HG02970 (cell line): Measurements from ENCODE around the gene MDH1B.

Experiments
- ATAC-seq: cut with Tn5 transposase; IDR thresholded peaks from one replicate; pipeline ENCODE4 v1.9.1; 2021; ENCODE audit warnings: mild to moderate bottlenecking, moderate library complexity, moderate number of reproducible peaks; ENCODE audit not compliant: unreplicated experiment, low FRiP score

MDH1B gene

GRCh38 chr2:206698811-206699210, 66.3 kb downstream of the MDH1B start:
- no peak for ATAC-seq

DNA sequence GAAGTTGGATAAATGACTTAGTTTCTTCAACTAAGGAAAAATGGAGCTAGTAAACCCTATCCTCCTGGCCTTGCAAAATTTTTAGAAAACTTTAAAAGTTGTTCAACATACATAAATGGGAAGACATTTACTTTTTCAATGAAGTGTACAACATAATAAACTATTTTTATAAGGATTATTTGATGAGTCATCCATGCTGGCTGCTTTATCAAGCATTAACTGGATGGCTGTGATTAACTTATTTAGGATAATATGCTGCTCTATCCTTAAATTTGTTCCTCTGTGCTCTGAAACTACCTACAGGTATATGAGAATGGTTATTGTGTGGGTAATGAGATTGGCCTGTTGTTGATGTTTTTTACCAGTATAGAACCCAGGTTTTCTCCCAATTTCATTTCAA, 68.2 kb downstream of the MDH1B start:
- no peak for ATAC-seq

- no peak for ATAC-seq
Observed at GRCh38 chr2:206693399-206694137, 71.6 kb downstream of the MDH1B start.

- ATAC-seq: no peak
Observed at GRCh38 chr2:206692971-206693370, 72.2 kb downstream of the MDH1B start.

DNA sequence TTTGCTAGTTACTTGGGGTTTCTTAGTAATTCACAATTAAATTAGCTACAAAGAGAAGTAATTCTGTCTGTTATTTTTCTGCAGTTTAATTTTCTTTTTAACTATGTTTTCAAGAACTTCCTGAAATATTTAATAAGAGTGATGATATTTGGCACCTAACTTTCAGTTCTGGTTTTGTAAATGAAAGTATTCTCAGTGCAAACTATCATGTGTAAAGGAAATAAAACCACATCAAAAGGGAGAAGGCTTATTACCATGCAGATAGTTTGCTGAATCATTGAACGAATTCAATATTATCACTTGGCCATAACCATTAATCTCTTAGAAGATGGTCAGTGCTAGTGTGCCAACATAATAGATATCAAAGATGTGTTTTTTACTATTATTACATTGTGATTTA, 76.1 kb downstream of the MDH1B start:
- no peak for ATAC-seq

GRCh38 chr2:206688453-206688852, 76.7 kb downstream of the MDH1B start:
- ATAC-seq: no peak
